GOT3 (cell line): ENCODE measurements around the gene PPP1R27.

Source experiments
- DNase-seq: peaks from one replicate; lab custom pipeline; 2025; ENCODE audit warnings: mixed read lengths; lab: John Stamatoyannopoulos, UW

Gene PPP1R27

GRCh38 chr17:81804559-81805399 lies 30.1 kb downstream of the PPP1R27 start:
- no peak for DNase-seq

GRCh38 chr17:81803728-81804558 lies 30.9 kb downstream of the PPP1R27 start, which contains the start of gene GCGR:
Gene GCGR (plus strand): TSS chr17:81804150. CDS start chr17:81809019, 4,869 bp downstream.
- no peak for DNase-seq

- DNase-seq = no peak
Measured at GRCh38 chr17:81802856-81803643, 31.8 kb downstream of the PPP1R27 start.

GRCh38 chr17:81802048-81802758 lies 32.6 kb downstream of the PPP1R27 start:
- no peak for DNase-seq

- DNase-seq = no peak
Measured at GRCh38 chr17:81801327-81801726, 33.5 kb downstream of the PPP1R27 start.

- DNase-seq = no peak
Measured at GRCh38 chr17:81794509-81794908, 40.3 kb downstream of the PPP1R27 start.

- no peak for DNase-seq
Measured at GRCh38 chr17:81794074-81794476, 40.8 kb downstream of the PPP1R27 start.

GRCh38 chr17:81792675-81793615 lies 41.9 kb downstream of the PPP1R27 start:
- no peak for DNase-seq
